Measurements from ENCODE around the gene EXD2.
"Not testable (repeated sequence)": the region's sequence is repeated elsewhere in the genome, so short reads cannot be mapped to it uniquely, and the experiment has no call there.

EXD2 gene

DNA sequence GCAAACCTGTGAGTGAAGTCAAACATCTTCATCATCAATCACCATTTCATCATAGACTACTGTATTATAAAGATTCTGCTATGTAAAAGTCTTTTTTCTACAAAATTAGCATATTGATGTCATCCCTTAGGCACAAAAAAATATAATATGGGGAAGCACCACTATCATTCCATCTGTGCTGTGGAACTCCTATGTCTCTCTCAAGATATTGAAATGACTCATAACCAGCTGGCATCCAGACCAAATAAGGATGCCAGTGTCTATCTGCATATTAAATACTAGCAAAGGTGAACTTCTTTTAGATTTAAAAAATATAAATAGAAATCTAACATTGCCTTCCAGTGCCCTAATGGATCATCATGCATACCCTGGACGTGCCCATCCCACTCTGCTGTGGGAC is 20.5 kb upstream of the EXD2 start:
- peaks cover 21% of the 10 kb centered on the region for H3K27me3 Mint-ChIP-seq (ENCODE audit: low read depth)
- no peak for DNase-seq (ENCODE audit: low spot score)
- H3K9me3 Mint-ChIP-seq: no peaks in the 10 kb centered on the region

GRCh38 chr14:69171569-69171968 is 19.7 kb upstream of the EXD2 start:
- DNase-seq (ENCODE audit: low spot score): no peak
- peaks cover 15% of the 10 kb centered on the region for H3K27me3 Mint-ChIP-seq (ENCODE audit: low read depth)
- H3K27ac Mint-ChIP-seq: no peak overlapping the region
- no peaks in the 10 kb centered on the region for H3K9me3 Mint-ChIP-seq
- H3K4me1 Mint-ChIP-seq (ENCODE audit: low read depth): no peaks in the 10 kb centered on the region
- H3K4me3 Mint-ChIP-seq: no peak overlapping the region
- no peaks in the 10 kb centered on the region for H3K36me3 Mint-ChIP-seq (ENCODE audit: low read depth)

More for the DNA sequence above, 20.5 kb upstream of the EXD2 start:
- no peak overlapping the region for H3K4me3 Mint-ChIP-seq
- H3K27ac Mint-ChIP-seq: no peak overlapping the region
- H3K36me3 Mint-ChIP-seq (ENCODE audit: low read depth): no peaks in the 10 kb centered on the region
- H3K4me1 Mint-ChIP-seq (ENCODE audit: low read depth): no peaks in the 10 kb centered on the region

GRCh38 chr14:69175130-69175529 is 16.2 kb upstream of the EXD2 start:
- no peak for DNase-seq (ENCODE audit: low spot score)
- Mint-ChIP-seq H3K36me3 (ENCODE audit: low read depth) (no peaks in the 10 kb centered on the region), H3K9me3 (no peaks in the 10 kb centered on the region), H3K4me3 (no peak overlapping the region), H3K4me1 (ENCODE audit: low read depth) (no peaks in the 10 kb centered on the region), H3K27me3 (ENCODE audit: low read depth) (peaks cover 16% of the 10 kb centered on the region), H3K27ac (no peak overlapping the region)

DNA sequence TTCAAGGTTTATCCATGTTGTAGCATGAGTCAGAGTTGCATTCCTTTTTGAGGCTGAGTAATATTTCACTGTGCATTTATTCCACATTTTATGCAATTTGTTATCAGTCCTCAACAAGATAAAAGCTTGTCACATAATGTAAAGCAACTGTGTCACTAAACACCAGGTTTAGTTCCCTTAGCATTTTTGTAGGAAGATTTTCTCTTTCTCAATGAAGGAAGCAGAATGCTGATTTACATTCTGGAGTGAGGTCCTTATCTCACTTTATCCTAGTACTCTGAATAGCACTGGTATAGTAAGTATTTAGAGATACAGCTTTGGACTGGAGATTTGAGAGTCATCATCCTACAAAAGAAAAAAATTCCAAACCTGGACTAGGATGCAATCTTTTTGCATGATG is 9.8 kb upstream of the EXD2 start:
- Mint-ChIP-seq H3K4me3 (no peak overlapping the region), H3K36me3 (ENCODE audit: low read depth) (no peaks in the 10 kb centered on the region), H3K4me1 (ENCODE audit: low read depth) (no peaks in the 10 kb centered on the region), H3K9me3 (no peaks in the 10 kb centered on the region), H3K27ac (no peak overlapping the region), H3K27me3 (ENCODE audit: low read depth) (peaks cover 19% of the 10 kb centered on the region)
- no peak for DNase-seq (ENCODE audit: low spot score)

DNA sequence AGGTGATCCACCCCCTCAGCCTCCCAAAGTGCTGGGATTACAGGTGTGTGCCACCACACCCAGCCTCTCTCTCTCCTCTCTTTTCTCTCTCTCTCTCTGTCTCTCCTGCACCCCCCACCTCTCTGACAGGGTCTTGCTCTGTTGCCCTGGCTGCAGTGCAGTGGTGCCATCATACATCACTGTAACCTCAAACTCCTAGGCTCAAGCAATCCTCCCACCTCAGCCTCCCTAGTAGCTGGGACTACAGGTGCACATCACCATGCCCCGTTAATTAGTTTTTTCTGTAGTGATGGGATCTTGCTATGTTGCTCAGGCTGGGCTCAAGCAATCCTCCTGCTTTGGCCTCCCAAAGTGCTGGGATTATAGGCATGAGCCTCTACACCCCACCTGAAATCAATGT is 8.7 kb upstream of the EXD2 start:
- not testable (repeated sequence) for H3K36me3 Mint-ChIP-seq (ENCODE audit: low read depth); H3K27ac Mint-ChIP-seq; H3K4me1 Mint-ChIP-seq (ENCODE audit: low read depth); H3K4me3 Mint-ChIP-seq; H3K9me3 Mint-ChIP-seq; DNase-seq (ENCODE audit: low spot score)
- H3K27me3 Mint-ChIP-seq (ENCODE audit: low read depth): peaks cover 17% of the 10 kb centered on the region

GRCh38 chr14:69183735-69184134 is 7.6 kb upstream of the EXD2 start:
- H3K27me3 Mint-ChIP-seq (ENCODE audit: low read depth): peaks cover 18% of the 10 kb centered on the region
- H3K4me1 Mint-ChIP-seq (ENCODE audit: low read depth): no peaks in the 10 kb centered on the region
- H3K36me3 Mint-ChIP-seq (ENCODE audit: low read depth): no peaks in the 10 kb centered on the region

DNA sequence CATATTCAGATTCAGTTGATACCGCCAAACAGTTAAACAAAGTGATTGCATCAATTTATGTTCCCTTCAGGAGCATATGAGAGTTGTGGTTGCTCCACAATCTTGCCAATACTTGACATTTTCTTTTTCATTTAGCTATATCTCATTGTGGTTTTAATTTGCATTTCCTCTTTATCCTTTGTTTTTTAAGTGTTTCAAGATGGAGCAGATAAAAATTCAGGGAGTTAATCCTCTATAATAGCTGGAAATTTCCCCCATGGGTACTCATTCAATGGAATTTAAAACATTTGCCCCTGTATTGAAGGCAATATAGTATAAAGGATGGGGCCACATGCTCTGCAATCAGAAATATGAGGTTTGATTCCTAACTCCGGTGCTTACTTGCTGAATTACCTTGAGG is 1.1 kb upstream of the EXD2 start:
- no peak overlapping the region for H3K27ac Mint-ChIP-seq
- H3K4me1 Mint-ChIP-seq (ENCODE audit: low read depth): peaks cover 21% of the 10 kb centered on the region
- DNase-seq (ENCODE audit: low spot score): no peak
- H3K27me3 Mint-ChIP-seq (ENCODE audit: low read depth): peaks cover 13% of the 10 kb centered on the region
- H3K9me3 Mint-ChIP-seq: no peaks in the 10 kb centered on the region
- peaks cover 1% of the 10 kb centered on the region for H3K36me3 Mint-ChIP-seq (ENCODE audit: low read depth)
- peak overlapping the region; percentile 90 for H3K4me3 Mint-ChIP-seq

More at GRCh38 chr14:69183735-69184134, 7.6 kb upstream of the EXD2 start:
- DNase-seq (ENCODE audit: low spot score): no peak
- Mint-ChIP-seq H3K9me3 (no peaks in the 10 kb centered on the region), H3K27ac (no peak overlapping the region), H3K4me3 (no peak overlapping the region)

DNA sequence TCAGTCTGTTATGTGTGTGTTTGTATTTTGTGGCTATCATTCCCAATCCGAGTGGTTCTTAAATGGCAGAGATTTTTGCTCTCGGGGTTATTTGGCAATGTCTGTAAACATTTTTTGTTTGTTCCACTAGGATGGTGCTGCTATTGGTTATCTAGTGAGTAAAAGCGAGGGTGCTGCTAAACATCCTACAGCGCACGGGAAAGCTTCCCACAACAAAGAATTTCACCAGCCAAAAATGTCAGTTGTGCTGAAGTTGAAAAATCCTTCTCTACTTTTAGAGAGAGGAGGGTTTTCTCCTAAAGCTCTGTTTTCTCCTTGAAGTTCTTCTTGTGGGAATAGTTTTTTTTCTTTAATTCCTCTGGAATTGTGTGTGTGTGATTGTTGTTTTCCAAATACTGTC is 2.4 kb downstream of the EXD2 start:
- no peak overlapping the region for H3K4me3 Mint-ChIP-seq
- no peaks in the 10 kb centered on the region for H3K9me3 Mint-ChIP-seq
- H3K27me3 Mint-ChIP-seq (ENCODE audit: low read depth): peaks cover 10% of the 10 kb centered on the region
- no peak for DNase-seq (ENCODE audit: low spot score)
- no peak overlapping the region for H3K27ac Mint-ChIP-seq
- H3K4me1 Mint-ChIP-seq (ENCODE audit: low read depth): peaks cover 21% of the 10 kb centered on the region
- peaks cover 1% of the 10 kb centered on the region for H3K36me3 Mint-ChIP-seq (ENCODE audit: low read depth)

DNA sequence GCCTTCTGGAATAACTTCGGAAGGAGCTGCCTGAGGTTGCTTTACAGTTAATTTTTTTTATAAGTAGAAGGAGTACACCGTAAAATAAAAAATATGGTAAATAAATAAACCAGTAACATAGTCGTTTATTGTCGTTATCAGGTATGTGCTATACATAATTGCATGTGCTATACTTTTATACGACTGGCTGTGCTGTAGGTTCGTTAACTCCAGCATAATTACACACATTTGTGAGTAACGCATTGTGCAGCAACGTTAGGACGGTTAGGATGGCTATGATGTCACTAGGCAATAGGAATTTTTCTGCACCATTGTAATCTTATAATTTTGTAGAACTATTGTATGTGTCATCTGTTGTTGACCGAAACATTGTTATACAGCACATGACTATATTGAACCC is 8.5 kb downstream of the EXD2 start:
- Mint-ChIP-seq H3K4me3 (no peak overlapping the region), H3K27ac (no peak overlapping the region), H3K27me3 (ENCODE audit: low read depth) (no peaks in the 10 kb centered on the region), H3K9me3 (no peaks in the 10 kb centered on the region), H3K36me3 (ENCODE audit: low read depth) (no peaks in the 10 kb centered on the region), H3K4me1 (ENCODE audit: low read depth) (no peaks in the 10 kb centered on the region)
- DNase-seq (ENCODE audit: low spot score): no peak

DNA sequence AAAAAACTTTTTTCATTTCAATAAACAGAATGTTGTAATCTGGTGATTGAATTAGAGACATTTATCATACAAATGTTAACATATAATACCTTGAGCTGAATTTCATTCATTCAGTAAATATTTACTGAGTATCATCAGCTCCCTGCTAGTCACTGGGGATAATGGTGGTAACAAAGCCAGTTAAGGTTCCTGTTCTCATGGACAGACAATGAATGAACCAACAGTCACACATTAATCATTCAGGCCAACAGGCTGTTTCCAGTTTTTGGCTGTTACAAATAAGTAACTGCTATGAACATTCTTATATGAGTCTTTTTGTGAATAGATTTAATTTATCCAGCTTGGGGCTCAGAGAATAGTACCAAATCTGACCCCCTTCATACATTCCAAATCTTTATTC is 13.5 kb downstream of the EXD2 start:
- H3K4me3 Mint-ChIP-seq: no peak overlapping the region
- peaks cover 6% of the 10 kb centered on the region for H3K4me1 Mint-ChIP-seq (ENCODE audit: low read depth)
- H3K36me3 Mint-ChIP-seq (ENCODE audit: low read depth): no peaks in the 10 kb centered on the region
- no peak for DNase-seq (ENCODE audit: low spot score)
- no peaks in the 10 kb centered on the region for H3K27me3 Mint-ChIP-seq (ENCODE audit: low read depth)
- H3K27ac Mint-ChIP-seq: no peak overlapping the region
- H3K9me3 Mint-ChIP-seq: no peaks in the 10 kb centered on the region

- no peak overlapping the region for H3K4me3 Mint-ChIP-seq
- H3K27me3 Mint-ChIP-seq (ENCODE audit: low read depth): no peaks in the 10 kb centered on the region
- H3K36me3 Mint-ChIP-seq (ENCODE audit: low read depth): no peaks in the 10 kb centered on the region
- H3K4me1 Mint-ChIP-seq (ENCODE audit: low read depth): peaks cover 6% of the 10 kb centered on the region
- H3K27ac Mint-ChIP-seq: no peak overlapping the region
- no peak for DNase-seq (ENCODE audit: low spot score)
- H3K9me3 Mint-ChIP-seq: no peaks in the 10 kb centered on the region
These were observed 16.2 kb downstream of the EXD2 start for GRCh38 chr14:69207435-69208041.

DNA sequence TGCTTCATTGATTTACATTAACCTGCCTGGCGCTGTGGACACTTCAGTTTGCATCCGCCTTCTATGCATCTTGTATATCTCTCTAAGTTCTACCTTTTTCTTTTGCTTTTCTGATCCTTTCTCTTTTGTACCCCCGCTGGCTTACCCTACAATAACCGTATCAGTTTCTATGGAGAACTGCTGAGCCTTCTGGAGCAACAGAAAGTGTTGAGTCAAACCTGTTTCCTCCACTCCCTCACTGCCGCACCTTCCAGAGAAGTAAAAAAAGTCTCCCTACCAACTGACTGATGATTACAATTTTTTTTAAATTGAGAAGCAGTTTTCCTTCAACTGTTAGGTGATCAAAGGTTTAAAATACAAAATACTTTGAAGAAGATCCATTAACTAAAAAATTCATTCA is 17.4 kb downstream of the EXD2 start:
- Mint-ChIP-seq H3K27ac (no peak overlapping the region), H3K27me3 (ENCODE audit: low read depth) (no peaks in the 10 kb centered on the region), H3K9me3 (no peaks in the 10 kb centered on the region), H3K4me1 (ENCODE audit: low read depth) (peaks cover 6% of the 10 kb centered on the region), H3K36me3 (ENCODE audit: low read depth) (no peaks in the 10 kb centered on the region), H3K4me3 (no peak overlapping the region)
- DNase-seq (ENCODE audit: low spot score): no peak

- DNase-seq (ENCODE audit: low spot score): no peak
- H3K9me3 Mint-ChIP-seq: no peaks in the 10 kb centered on the region
- peaks cover 4% of the 10 kb centered on the region for H3K36me3 Mint-ChIP-seq (ENCODE audit: low read depth)
- H3K27me3 Mint-ChIP-seq (ENCODE audit: low read depth): no peaks in the 10 kb centered on the region
- H3K4me3 Mint-ChIP-seq: no peak overlapping the region
- H3K27ac Mint-ChIP-seq: no peak overlapping the region
- peaks cover 2% of the 10 kb centered on the region for H3K4me1 Mint-ChIP-seq (ENCODE audit: low read depth)
These were observed 23.1 kb downstream of the EXD2 start for GRCh38 chr14:69214393-69214792.

GRCh38 chr14:69217663-69218062 is 26.4 kb downstream of the EXD2 start:
- not testable (repeated sequence) for H3K27me3 Mint-ChIP-seq (ENCODE audit: low read depth); H3K4me1 Mint-ChIP-seq (ENCODE audit: low read depth)

DNA sequence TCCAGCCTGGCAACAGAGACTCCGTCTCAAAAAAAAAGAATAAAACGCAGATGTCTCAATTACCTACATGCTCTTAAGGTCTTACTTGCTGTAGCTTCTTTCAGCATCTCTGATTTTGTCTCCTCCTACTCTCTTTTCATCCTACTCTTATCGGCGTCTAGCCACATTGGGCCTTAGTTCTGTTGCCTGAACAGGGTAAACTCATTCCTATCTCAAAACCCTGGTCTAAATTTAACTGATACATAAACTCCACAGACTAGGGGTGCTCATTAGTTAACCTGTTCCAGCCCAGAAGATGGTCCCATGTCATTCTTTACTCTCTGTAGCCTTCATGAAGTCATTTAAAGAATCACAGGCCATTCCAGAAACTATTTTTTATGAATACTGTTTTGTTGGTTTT is 33.6 kb downstream of the EXD2 start:
- Mint-ChIP-seq H3K9me3 (no peaks in the 10 kb centered on the region), H3K36me3 (ENCODE audit: low read depth) (no peaks in the 10 kb centered on the region), H3K27me3 (ENCODE audit: low read depth) (no peaks in the 10 kb centered on the region), H3K4me3 (no peak overlapping the region), H3K27ac (no peak overlapping the region), H3K4me1 (ENCODE audit: low read depth) (no peaks in the 10 kb centered on the region)
- no peak for DNase-seq (ENCODE audit: low spot score)

More at GRCh38 chr14:69217663-69218062, 26.4 kb downstream of the EXD2 start:
- not testable (repeated sequence) for H3K27ac Mint-ChIP-seq; H3K4me3 Mint-ChIP-seq; DNase-seq (ENCODE audit: low spot score); H3K9me3 Mint-ChIP-seq; H3K36me3 Mint-ChIP-seq (ENCODE audit: low read depth)
